ENCODE results near the gene IGSF5.

IGSF5 gene

DNA sequence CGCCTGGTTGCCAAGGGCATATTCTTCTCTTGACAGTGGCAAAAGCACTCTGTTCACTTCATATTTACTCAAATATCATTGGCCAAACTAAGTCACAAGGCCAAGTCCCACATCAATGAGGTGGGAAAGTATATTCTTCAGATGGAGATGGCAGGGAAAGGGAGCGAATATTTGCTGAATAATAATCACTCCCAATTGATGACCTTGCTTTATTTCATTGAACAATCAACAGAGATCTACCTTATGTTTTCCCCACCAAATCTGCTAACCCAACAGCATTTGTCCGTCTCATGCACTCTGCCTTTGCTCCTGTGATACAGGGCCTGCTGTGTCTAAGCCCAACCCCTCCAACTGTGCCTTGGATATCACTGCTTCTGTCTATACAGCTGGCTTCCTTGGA is 77.1 kb downstream of the IGSF5 start:
- no peak for DNase-seq (ENCODE audit: low read depth, low spot score)

DNA sequence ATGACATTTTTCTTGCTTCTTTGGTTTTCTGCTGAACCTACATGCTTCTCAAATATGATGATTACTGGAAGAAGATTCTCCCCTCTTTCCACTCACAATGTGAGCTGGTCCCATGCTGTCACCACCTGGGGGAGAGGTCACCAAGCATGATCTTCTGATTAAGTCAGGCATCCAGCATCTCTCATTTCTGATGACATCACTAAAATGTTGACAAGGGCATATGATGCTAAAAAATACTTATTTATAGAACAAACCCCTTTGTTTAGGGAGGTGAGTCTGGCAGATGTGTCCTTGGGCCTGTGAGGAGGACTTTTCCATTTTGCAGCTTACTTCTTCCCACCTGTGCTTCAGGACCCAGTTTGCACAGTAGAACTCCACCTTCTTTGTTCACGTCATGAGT is 80.3 kb downstream of the IGSF5 start:
- no peak for DNase-seq (ENCODE audit: low read depth, low spot score)

DNA sequence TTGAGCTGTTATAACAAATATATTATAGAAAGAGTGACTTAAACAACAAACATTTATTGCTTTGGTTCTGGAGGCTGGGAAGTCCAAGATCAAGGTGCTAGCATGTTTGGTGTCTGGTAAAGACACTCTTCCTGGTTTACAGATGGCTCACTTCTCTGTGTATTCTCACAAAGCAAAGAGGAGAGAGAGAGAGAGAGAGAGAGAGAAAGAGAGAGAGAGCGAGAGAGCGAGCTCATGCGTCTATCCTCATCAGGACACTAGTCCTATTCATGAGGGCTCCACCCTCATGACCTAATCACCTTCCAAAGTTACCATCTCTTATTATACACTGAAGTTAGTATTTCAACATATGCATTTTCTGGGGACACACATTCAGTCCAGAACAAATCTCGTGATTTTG is 89.6 kb downstream of the IGSF5 start:
- no peak for DNase-seq (ENCODE audit: low read depth, low spot score)

DNA sequence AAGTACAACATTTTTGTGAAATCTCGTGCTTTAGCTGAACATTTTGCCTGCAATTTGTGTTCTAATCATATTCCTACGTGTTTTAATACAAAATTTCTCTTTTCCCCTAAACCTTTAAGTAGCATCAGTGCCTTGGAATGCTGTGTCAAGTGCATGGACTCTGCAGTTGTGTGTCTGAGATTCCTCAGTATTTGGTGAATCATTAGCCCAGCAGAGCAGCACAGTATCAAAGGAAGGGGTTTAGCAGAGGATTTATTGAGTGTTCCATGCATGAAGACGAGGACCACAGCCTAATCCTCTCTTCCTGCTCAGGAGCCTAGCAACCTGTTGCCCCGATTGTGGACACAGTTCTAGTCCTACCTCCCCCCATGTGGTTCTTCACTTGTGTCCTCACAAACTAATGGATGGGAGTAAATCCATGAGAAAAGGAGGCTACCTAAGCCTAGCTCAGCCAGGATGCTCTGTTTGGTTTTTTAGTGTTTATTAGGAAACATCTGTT is 92.9 kb downstream of the IGSF5 start:
- no peak for DNase-seq (ENCODE audit: low read depth, low spot score)

DNA sequence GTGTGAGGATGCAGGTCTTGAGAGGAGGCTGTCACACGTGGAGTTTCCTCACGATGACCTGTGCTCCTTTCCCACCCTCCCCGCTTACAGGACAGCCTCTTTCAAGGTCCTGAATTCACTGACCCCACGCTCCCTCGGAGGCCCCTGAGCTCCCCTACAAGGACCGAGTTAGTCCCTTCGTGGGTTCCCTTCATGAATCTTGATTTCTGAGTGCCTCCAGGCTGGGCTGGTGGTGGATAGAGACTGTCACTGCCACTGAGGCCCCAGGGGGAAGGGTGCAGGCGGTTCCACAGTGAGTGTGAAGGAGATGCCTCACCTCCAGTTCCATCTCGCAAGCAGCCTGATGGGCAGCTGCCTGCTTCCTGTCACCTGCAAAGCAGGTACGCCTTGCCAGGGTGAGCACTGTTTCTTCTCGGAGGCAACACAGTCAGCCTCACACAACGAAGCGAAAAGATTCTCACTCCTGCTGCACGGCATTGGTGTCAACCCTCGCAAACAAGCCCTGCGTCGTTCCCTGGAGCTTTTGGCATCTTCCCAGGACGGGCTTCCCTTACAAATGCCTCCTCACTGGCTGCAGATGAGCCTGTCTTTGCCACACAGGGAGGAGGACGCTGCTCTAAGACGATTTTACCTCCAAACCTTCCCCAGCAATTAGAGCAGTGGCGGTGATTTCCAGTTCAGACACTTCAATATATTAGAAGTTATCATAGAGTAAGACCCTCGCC is 95.6 kb downstream of the IGSF5 start:
- no peak for DNase-seq (ENCODE audit: low read depth, low spot score)

DNA sequence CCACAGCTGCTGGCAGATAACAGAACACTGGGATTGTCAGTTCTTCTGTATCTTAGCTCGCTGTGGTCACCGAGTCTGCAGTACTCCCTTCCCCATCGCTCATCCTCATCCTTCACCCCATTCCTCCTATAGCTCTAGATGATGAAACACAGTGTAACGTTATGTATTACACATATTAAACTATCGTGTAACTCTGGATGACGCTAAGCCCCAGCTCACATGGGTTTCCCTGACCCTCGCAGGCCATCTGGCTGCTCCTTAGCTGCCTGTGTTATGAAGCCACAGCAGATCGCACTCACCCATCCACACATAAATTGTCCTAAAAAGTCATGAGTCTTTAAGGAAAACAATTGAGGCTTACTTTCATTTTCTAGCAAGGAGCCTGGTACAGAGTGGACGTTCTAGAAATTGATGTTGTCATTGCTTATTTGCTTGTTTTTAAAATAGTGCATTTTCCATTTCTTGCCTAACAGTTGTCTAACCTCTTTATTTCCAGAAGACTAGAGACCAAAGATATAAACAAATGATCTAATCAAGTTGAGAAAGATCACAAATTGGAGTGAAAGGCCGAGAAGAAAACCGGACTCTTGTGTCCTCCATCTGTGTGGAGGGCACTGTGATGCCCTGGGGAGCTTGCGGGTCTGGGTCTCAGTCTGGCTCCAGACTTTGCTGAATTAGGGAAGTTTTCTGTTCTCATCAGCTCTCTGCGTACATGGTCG is 97.9 kb downstream of the IGSF5 start:
- no peak for DNase-seq (ENCODE audit: low read depth, low spot score)

DNA sequence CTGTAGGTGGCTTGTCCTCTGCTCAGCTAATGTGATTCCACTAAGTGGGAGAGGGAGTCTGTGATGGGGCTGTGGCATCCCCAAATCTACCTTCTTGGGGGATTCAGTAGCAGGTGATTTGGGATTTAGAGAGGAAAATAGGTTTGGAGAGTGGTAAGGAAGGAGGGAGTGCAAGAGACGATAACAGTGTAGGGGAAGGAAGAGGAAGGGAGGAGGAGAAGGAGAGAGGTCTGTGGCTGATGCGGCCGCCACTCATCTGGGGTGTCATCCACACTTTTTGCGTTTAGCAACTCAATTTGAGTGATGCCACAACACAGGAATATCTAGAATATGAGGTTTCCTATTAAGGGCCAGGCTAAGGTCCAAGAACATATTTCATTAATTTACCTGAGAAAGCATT is 98.5 kb downstream of the IGSF5 start:
- DNase-seq (ENCODE audit: low read depth, low spot score) = no peak

DNA sequence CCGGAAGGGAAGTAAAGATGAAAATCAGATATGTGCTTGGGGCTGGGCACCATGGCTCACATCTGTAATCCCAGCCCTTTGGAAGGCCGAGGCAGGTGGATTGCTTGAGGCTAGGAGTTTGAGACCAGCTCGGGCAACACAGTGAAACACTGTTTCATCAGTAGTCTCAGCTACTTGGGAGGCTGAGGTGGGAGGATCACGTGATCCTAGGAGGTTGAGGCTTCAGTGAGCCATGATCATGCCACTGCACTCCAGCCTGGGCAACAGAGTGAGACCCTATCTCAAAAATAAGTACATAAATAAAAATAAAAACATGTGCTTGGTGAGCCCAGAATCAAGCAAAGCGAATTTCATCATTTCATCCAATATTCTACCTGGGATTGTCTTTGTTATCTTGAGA is 98.9 kb downstream of the IGSF5 start:
- no peak for DNase-seq (ENCODE audit: low read depth, low spot score)

DNA sequence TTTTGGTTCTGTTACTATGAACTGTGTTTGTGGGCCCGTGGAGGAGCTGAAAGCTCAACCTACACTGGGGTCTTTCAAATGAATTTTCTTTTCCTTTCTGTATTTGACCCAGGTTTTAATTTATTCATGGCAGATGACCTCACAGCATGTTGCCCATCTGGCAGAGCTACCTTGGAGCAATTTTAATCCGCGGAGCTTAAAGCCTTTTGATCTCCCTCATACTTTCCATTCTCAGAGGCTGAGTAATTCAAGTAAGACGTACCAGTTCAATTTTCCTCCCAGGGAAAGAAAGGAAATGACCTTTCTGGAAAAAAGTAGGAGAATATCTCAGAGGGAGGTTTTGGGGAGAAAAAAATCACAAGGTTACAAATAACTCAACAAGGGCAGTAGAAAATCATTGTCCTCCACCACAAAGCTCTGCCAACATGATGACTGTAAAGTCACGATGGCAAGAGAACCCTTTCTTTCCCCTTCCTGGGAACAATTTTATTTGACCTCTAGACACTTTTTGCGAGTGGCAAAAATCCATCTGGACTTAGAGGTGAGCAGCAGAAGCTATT is 100.7 kb downstream of the IGSF5 start:
- peak; percentile 91 for DNase-seq (ENCODE audit: low read depth, low spot score)

DNA sequence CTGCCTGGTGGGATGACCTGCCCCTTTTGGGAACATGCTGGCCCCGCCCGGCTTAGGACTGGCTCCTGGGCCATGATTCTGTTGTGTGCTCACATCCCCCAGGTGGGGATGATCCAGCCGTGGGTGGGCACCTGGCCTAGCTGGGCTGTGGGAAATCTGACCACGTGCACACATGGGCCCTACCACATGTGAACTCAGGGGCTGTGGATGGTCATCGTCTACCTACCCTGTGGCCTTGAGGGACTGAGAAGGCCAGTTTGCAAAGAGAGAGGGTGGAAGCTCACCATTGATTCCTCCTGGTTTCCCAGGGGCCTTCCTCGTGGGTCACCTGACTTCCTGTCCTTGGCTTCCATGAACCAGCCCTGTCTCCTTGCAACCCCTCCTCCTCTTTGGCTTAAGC is 102.9 kb downstream of the IGSF5 start:
- no peak for DNase-seq (ENCODE audit: low read depth, low spot score)

DNA sequence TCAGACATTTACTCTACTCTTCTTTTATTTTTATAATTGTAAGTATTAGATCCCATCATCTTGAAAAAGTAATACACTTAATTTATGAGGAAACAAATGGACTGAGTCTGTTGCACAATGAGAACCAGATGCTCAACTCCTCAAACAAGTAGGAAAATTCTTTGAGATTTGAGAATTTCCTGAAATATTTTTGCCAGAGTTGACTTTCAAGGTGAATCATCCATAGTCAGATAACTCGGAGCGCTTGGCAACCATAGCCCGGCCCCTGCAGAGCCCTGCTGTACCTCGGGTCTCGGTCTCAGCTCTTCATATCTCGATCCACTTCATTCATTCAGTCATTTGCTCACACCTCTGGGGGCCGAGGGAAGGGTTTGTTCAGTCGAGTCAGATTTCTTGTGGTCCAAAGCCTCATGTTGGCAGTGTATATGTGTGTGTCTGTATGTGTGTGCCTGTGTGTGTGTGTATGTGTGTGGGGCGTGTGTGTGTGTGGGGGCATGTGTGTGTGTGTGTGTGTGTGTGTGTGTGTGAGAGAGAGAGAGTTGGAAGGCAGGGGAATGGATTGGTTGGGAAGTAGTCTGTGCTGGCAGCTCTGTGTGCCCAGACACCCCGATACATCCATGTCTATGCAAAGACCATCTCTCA is 104.2 kb downstream of the IGSF5 start:
- DNase-seq (ENCODE audit: low read depth, low spot score) = peak; percentile 50

DNA sequence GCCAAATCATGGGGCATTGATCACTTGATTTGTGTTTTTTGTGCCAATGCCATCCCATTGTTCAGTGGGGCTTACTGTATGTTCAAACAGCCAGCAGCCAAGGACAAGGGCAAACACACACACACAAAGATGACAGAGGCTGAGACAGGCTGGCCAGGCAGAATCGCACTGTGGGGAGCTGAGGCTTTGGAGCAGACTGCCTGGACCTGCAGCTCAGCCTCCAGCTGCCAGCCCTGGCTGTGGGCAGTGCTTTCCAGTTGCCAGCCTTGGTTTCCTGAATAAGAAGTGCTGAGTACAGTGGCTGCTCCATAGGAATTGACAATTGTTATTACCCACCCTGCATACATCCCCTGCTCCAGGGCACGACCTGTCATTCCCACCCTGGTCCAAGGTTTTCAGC is 105.3 kb downstream of the IGSF5 start:
- no peak for DNase-seq (ENCODE audit: low read depth, low spot score)

DNA sequence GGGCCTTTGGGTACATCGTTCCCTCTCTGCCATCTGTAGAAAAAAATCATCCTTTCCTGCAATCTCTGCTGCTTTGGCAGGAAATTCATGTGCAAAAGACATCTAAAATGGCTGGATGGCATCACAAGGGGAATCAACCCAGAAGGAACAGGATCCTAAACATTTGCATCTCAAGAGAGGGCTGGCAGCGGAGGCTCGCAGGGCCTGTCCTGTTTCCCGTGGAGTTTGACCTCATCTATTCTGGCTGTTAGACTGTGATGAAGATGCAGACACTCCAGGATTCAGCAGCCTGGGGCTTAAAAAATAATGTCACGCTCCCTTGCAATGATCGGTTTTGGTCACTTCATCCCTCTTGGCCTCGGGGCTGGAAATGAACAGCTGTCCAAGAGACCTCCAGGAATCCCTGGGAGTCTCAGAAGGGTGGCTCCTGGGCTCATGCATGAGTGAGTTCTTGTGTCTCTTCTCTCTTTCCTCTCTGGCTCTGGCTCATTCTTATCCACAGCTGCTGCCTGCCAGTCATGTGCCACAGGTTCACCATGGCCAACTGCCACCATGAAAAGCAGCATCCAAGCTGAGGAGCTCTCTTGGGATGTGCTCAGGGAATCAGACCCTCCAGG is 106.1 kb downstream of the IGSF5 start:
- DNase-seq (ENCODE audit: low read depth, low spot score) = no peak
